HUES6 (cell line): ENCODE measurements around the gene TLK1.

ENCODE experiments used
- H3K27ac ChIP-seq: 2 replicates; pipeline ENCODE4 v1.7.0; 2013; ENCODE audit warnings: low read depth, mild to moderate bottlenecking, low read length, inconsistent platforms
- H3K27me3 ChIP-seq: 2 replicates; pipeline ENCODE4 v1.6.1; 2013; ENCODE audit warnings: low read length; ENCODE audit not compliant: control insufficient read depth, insufficient read depth
- H3K36me3 ChIP-seq: 2 replicates; pipeline ENCODE4 v1.6.1; 2013; ENCODE audit warnings: low read length; ENCODE audit not compliant: control insufficient read depth, insufficient read depth
- H3K4me1 ChIP-seq: 2 replicates; pipeline ENCODE4 v1.6.1; 2013; ENCODE audit warnings: low read length; ENCODE audit not compliant: control insufficient read depth, insufficient read depth
- H3K4me3 ChIP-seq: 2 replicates; pipeline ENCODE4 v1.5.1; 2013; ENCODE audit warnings: low read depth, low read length
- H3K9ac ChIP-seq: one replicate; pipeline ENCODE4 v1.6.1; 2013; ENCODE audit warnings: mild to moderate bottlenecking, low read length
- H3K9me3 ChIP-seq: 2 replicates; pipeline ENCODE4 v1.6.1; 2013; ENCODE audit warnings: low read depth, low read length; ENCODE audit not compliant: control insufficient read depth, insufficient read depth

The TLK1 gene

GRCh38 chr2:170997893-170998597 lies 162.6 kb downstream of the TLK1 start:
- no peak overlapping the region for H3K27ac ChIP-seq
- H3K4me1 ChIP-seq: no peaks in the 10 kb centered on the region
- H3K4me3 ChIP-seq: no peak overlapping the region
- H3K9me3 ChIP-seq: no peaks in the 10 kb centered on the region
- peaks cover 42% of the 10 kb centered on the region for H3K36me3 ChIP-seq
- no peaks in the 10 kb centered on the region for H3K27me3 ChIP-seq
- H3K9ac ChIP-seq: no peak overlapping the region

- Histone ChIP-seq H3K27me3 (no peaks in the 10 kb centered on the region), H3K27ac (no peak overlapping the region; the same call in 1 of the 2 replicates), H3K4me1 (no peaks in the 10 kb centered on the region), H3K4me3 (no peak overlapping the region), H3K36me3 (peaks cover 50% of the 10 kb centered on the region), H3K9me3 (no peaks in the 10 kb centered on the region), H3K9ac (no peak overlapping the region)
Measured at GRCh38 chr2:170996316-170996715, 164.4 kb downstream of the TLK1 start.

- Histone ChIP-seq H3K36me3 (peaks cover 41% of the 10 kb centered on the region), H3K9me3 (no peaks in the 10 kb centered on the region), H3K9ac (no peak overlapping the region), H3K4me1 (no peaks in the 10 kb centered on the region), H3K27me3 (no peaks in the 10 kb centered on the region), H3K27ac (no peak overlapping the region), H3K4me3 (no peak overlapping the region)
Measured at GRCh38 chr2:170991398-170992182, 169.1 kb downstream of the TLK1 start.

DNA sequence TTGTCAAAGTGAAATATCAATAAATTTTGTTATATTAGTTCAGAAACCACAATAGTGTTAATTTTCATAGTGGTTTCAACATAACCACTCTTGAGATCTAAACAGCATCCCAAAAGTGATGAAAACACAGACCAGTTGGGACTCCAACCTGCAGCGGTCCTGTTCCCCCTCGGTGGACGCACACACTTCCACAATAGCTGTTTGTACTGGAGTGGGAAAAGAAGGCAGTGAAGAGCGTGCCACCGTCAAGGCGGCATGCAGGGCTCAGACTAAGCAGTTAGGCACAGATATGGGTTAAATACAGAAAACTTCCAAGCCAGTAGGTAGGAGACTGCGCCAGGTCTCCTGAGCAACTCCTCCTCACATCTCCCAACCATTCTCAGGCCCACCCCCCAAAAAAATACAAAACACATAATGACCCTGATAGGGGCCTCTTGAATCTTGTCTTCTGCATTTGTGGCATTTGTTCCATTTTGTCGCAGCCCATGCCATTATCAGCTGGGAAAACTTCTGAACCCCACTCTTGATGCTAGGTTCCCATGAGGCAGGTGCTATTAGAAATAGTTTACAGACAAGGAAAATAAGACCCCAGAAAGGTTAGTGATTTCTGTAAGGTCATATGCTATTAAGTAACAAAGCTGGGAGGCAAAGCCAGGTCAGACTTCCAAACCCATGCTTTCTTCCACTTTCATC lies 174.0 kb downstream of the TLK1 start:
- no peak overlapping the region for H3K9ac ChIP-seq
- no peak overlapping the region for H3K27ac ChIP-seq
- H3K9me3 ChIP-seq: no peaks in the 10 kb centered on the region
- H3K4me1 ChIP-seq: peaks cover 14% of the 10 kb centered on the region
- no peak overlapping the region for H3K4me3 ChIP-seq
- H3K36me3 ChIP-seq: peaks cover 14% of the 10 kb centered on the region
- H3K27me3 ChIP-seq: no peaks in the 10 kb centered on the region

DNA sequence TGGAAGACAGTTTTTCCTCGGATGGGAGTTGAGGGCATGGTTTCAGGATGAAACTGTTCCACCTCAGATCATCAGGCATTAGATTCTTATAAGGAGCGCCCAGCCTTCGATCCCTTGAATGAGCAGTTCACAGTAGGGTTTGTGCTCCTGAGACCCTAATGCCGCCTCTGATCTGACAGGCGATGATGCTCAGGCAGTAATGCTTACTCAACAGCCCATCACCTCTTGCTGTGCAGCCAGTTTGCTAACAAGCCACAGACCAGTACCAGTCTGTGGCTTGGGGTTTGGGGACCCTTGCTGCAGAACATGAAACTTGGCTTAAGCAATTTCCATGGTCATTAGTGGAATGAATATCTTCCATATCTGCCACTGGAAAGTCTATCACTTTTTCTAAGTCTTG lies 175.3 kb downstream of the TLK1 start:
- Histone ChIP-seq H3K27ac (no peak overlapping the region), H3K36me3 (peaks cover 4% of the 10 kb centered on the region), H3K27me3 (no peaks in the 10 kb centered on the region), H3K9ac (no peak overlapping the region), H3K4me1 (peaks cover 17% of the 10 kb centered on the region), H3K4me3 (no peak overlapping the region), H3K9me3 (no peaks in the 10 kb centered on the region)

GRCh38 chr2:170984079-170984478 lies 176.6 kb downstream of the TLK1 start:
- Histone ChIP-seq H3K27ac (no peak overlapping the region; the same call in 1 of the 2 replicates), H3K4me1 (peaks cover 17% of the 10 kb centered on the region), H3K36me3 (peaks cover 3% of the 10 kb centered on the region), H3K27me3 (no peaks in the 10 kb centered on the region), H3K4me3 (no peak overlapping the region), H3K9ac (no peak overlapping the region), H3K9me3 (no peaks in the 10 kb centered on the region)

DNA sequence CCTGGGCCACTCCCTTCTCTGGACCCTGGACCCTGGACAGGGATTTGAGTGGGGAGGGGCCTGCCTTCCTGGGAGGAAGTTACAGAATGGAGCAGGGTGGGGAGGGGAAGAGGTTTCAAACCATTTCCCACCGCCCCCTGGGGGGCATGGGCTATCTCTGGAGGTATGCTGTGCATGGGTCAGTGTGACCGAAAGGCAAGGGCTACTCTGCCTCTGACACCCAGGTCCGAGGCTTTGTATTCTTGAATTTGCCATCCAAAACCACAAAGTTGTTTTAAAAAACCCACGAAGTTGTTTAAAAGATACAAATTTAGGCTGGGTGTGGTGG lies 184.8 kb downstream of the TLK1 start:
- H3K9ac ChIP-seq: no peak overlapping the region

GRCh38 chr2:170975127-170975942 lies 185.4 kb downstream of the TLK1 start:
- H3K27me3 ChIP-seq: no peaks in the 10 kb centered on the region
- H3K27ac ChIP-seq: no peak overlapping the region
- peaks cover 23% of the 10 kb centered on the region for H3K4me1 ChIP-seq
- no peak overlapping the region for H3K4me3 ChIP-seq
- no peaks in the 10 kb centered on the region for H3K36me3 ChIP-seq
- no peaks in the 10 kb centered on the region for H3K9me3 ChIP-seq
- H3K9ac ChIP-seq: no peak overlapping the region

More for the DNA sequence above, 184.8 kb downstream of the TLK1 start:
- Histone ChIP-seq H3K4me3 (no peak overlapping the region), H3K36me3 (no peaks in the 10 kb centered on the region), H3K9me3 (no peaks in the 10 kb centered on the region), H3K4me1 (peaks cover 23% of the 10 kb centered on the region), H3K27me3 (no peaks in the 10 kb centered on the region), H3K27ac (no peak overlapping the region)

DNA sequence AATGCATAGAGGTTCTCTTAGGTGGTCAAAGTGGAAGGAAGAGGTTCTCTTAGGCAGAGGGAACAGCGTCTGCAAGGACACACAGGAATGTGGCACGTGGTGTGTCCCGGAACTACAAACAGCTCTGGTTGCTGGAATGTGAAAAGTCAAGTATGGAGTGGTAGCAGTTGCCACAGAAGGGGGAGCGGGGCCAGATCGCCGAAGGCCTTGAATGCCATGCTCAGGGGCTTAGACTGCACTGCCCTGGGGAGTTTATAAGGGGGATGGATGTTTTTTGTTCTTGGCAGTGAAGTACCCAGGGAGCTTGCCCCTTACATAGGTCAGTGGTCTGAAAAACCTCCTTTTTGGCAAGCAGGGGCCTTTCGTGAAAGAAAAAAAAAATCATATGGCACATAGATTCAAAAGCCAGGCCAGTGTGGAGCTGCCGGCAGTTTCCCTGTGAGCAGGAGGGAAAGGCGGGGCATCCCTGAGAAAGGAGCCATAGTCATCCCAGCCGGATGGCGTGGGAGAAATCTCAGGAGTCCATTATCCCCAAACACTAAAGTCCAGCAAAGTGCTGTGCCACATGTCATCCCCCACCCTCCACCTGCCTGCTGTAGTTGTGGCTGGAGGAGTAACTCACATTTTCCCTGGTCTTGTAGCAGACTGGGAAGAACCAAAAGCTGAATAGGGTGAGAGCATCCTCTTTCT lies 186.2 kb downstream of the TLK1 start:
- Histone ChIP-seq H3K4me3 (peak overlapping the region; percentile 76), H3K9me3 (no peaks in the 10 kb centered on the region), H3K4me1 (peaks cover 23% of the 10 kb centered on the region)

More for the DNA sequence above, 186.2 kb downstream of the TLK1 start:
- Histone ChIP-seq H3K9ac (peak overlapping the region; percentile 93), H3K27ac (no peak overlapping the region), H3K36me3 (0 out of 2 replicates have a peak, but pooled peaks cover 3% of the 10 kb centered on the region), H3K27me3 (no peaks in the 10 kb centered on the region)
